HCT116 (cell line): Measurements from ENCODE around the gene KRTAP10-8. TPM values are rescaled to one million over a fixed set of nuclear protein-coding genes. Genes with fewer than 3 reads are reported as not detected.

Experiments used
- ATAC-seq: fragments of 200-7000 bp; cut with Tn5 transposase; 2 replicates; pipeline ENCODE4 v1.9.1; 2020; ENCODE audit warnings: mild to moderate bottlenecking, moderate library complexity
- BruUV-seq: library from RNA; stranded (reverse); fragments of 400-500 nt; replicated peaks from 2 replicates; lab custom pipeline; 2021; lab: Mats Ljungman, UMichigan
- CTCF ChIA-PET: fragments of 300-600 bp; sonication (Branson Sonifier 250); formaldehyde crosslinking; loops from one replicate; lab custom pipeline; 2021; ENCODE audit warnings: antibody characterized with exemption; lab: Charles Lee
- POLR2A ChIA-PET: fragments of 300-600, 350-600 bp; sonication (Branson Sonifier 250); formaldehyde crosslinking; loops from one replicate; lab custom pipeline; 2021; ENCODE audit warnings: antibody characterized with exemption; lab: Charles Lee
- RAD21 ChIA-PET, 2 experiments: fragments of 300-600 bp; sonication (Branson Sonifier 250); formaldehyde crosslinking; loops; one replicate each; lab custom pipeline; 2023; ENCODE audit warnings: low total read pairs in 2 of 2; ENCODE audit not compliant: uncharacterized antibody in 2 of 2, unreplicated experiment in 2 of 2, low non-redundant PET in 1 of 2; lab: Charles Lee
- DNase-seq: peaks from one replicate; pipeline ENCODE4 v3.0.0-alpha.2; 2010; ENCODE audit warnings: low read depth, low spot score
- H2AFZ ChIP-seq: fragments of 200-600 bp; shearing (Covaris generic), sonication (generic); 2 replicates; pipeline ENCODE4 v1.6.1; 2017; ENCODE audit warnings: low read depth, mixed run types, mixed read lengths, antibody characterized with exemption, low read length; ENCODE audit not compliant: poor library complexity, severe bottlenecking
- H3K27ac ChIP-seq: 2 replicates; pipeline ENCODE4 v1.5.1; 2012; ENCODE audit warnings: low read depth, low read length
- H3K27me3 ChIP-seq: fragments of 200-600 bp; sonication (generic); 2 replicates; pipeline ENCODE4 v1.6.1; 2016; ENCODE audit warnings: mixed run types, low read length, mixed read lengths; ENCODE audit not compliant: insufficient read depth
- H3K36me3 ChIP-seq, 2 experiments: fragments of 200-500 bp in 1 of 2; fragments of 200-600 bp in 1 of 2; sonication (Bioruptor generic) in 1 of 2; sonication (generic) in 1 of 2; 2 replicates each; pipeline versions ENCODE4 v1.5.1 to v1.6.1; 2014 to 2016; ENCODE audit warnings: low read length in 2 of 2, inconsistent platforms in 1 of 2, mixed read lengths in 1 of 2, mixed run types in 1 of 2; ENCODE audit not compliant: insufficient read depth in 2 of 2, control insufficient read depth in 1 of 2
- H3K4me1 ChIP-seq, 2 experiments: fragments of 200-600 bp in 1 of 2; sonication (generic) in 1 of 2; 2 replicates each; pipeline versions ENCODE4 v1.5.1 to v1.6.1; 2012 to 2017; ENCODE audit warnings: low read length in 2 of 2, inconsistent platforms in 1 of 2, mild to moderate bottlenecking in 1 of 2, mixed read lengths in 1 of 2, mixed run types in 1 of 2, moderate library complexity in 1 of 2; ENCODE audit not compliant: insufficient read depth in 2 of 2, control insufficient read depth in 1 of 2
- H3K4me2 ChIP-seq: fragments of 200-600 bp; sonication (generic); 2 replicates; pipeline ENCODE4 v1.6.1; 2017; ENCODE audit warnings: mixed run types, low read length, mixed read lengths
- H3K4me3 ChIP-seq, 2 experiments: fragments of 200-600 bp in 1 of 2; sonication (generic) in 1 of 2; replicated peaks in 1 of 2; 2 replicates each; pipeline ENCODE4 v1.5.1; 2011 to 2016; ENCODE audit warnings: low read length in 2 of 2, control low read depth in 1 of 2, low read depth in 1 of 2, mild to moderate bottlenecking in 1 of 2, mixed read lengths in 1 of 2, mixed run types in 1 of 2
- H3K79me2 ChIP-seq: fragments of 200-600 bp; sonication (generic); 2 replicates; pipeline ENCODE4 v1.6.1; 2017; ENCODE audit warnings: mild to moderate bottlenecking, mixed run types, low read length, moderate library complexity, mixed read lengths; ENCODE audit not compliant: insufficient read depth
- H3K9ac ChIP-seq: fragments of 200-600 bp; sonication (generic); 2 replicates; pipeline ENCODE4 v1.6.1; 2016; ENCODE audit warnings: low read length, mixed read lengths
- H3K9me2 ChIP-seq: fragments of 200-600 bp; sonication (generic), shearing (Covaris generic); 2 replicates; pipeline ENCODE4 v1.6.1; 2017; ENCODE audit warnings: mixed run types, mild to moderate bottlenecking, moderate library complexity; ENCODE audit not compliant: insufficient read depth
- H3K9me3 ChIP-seq, 2 experiments: fragments of 200-500 bp in 1 of 2; fragments of 200-600 bp in 1 of 2; sonication (Bioruptor generic) in 1 of 2; sonication (generic) in 1 of 2; 2 replicates each; pipeline ENCODE4 v1.6.1; 2014 to 2017; ENCODE audit warnings: low read length in 2 of 2, mixed read lengths in 2 of 2, inconsistent platforms in 1 of 2, low read depth in 1 of 2, mild to moderate bottlenecking in 1 of 2, mixed run types in 1 of 2, moderate library complexity in 1 of 2; ENCODE audit not compliant: control insufficient read depth in 1 of 2, insufficient read depth in 1 of 2
- H4K20me1 ChIP-seq: fragments of 200-600 bp; sonication (generic), shearing (Covaris generic); 2 replicates; pipeline ENCODE4 v1.6.1; 2017; ENCODE audit warnings: mixed run types, mild to moderate bottlenecking, moderate library complexity; ENCODE audit not compliant: insufficient read depth
- CEBPB ChIP-seq: IDR thresholded peaks from 2 replicates; pipeline ENCODE4 v1.6.1; 2012; ENCODE audit warnings: low read depth
- CTCF ChIP-seq, 3 experiments: fragments of 200-600 bp in 1 of 3; sonication (generic) in 1 of 3; IDR thresholded peaks in 2 of 3; conservative IDR thresholded peaks in 1 of 3; 2 replicates each; pipeline ENCODE4 v1.5.1; 2012 to 2017; ENCODE audit warnings: low read depth in 2 of 3, low read length in 2 of 3, antibody characterized with exemption in 1 of 3, borderline replicate concordance in 1 of 3, control low read depth in 1 of 3, mild to moderate bottlenecking in 1 of 3, mixed read lengths in 1 of 3, mixed run types in 1 of 3, moderate library complexity in 1 of 3; ENCODE audit not compliant: insufficient read depth in 1 of 3
- EGR1 ChIP-seq: IDR thresholded peaks from 2 replicates; pipeline ENCODE4 v1.6.1; 2012; ENCODE audit warnings: low read depth
- EZH2 ChIP-seq: fragments of 200-600 bp; sonication (generic); IDR thresholded peaks from 2 replicates; pipeline ENCODE4 v1.6.1; 2017; ENCODE audit warnings: antibody characterized with exemption, mixed run types
- FOSL1 ChIP-seq: IDR thresholded peaks from 2 replicates; pipeline ENCODE4 v1.6.1; 2012; ENCODE audit warnings: low read depth
- JUND ChIP-seq: IDR thresholded peaks from 2 replicates; pipeline ENCODE4 v1.6.1; 2012
- MAX ChIP-seq: IDR thresholded peaks from 2 replicates; pipeline ENCODE4 v1.6.1; 2012
- POLR2AphosphoS5 ChIP-seq: IDR thresholded peaks from 2 replicates; pipeline ENCODE4 v1.6.1; 2011; ENCODE audit warnings: mild to moderate bottlenecking, low read depth, low read length, moderate library complexity
- RAD21 ChIP-seq: IDR thresholded peaks from 2 replicates; pipeline ENCODE4 v1.6.1; 2012; ENCODE audit warnings: low read depth, mild to moderate bottlenecking
- SP1 ChIP-seq: IDR thresholded peaks from 2 replicates; pipeline ENCODE4 v1.6.1; 2012; ENCODE audit warnings: low read depth
- YY1 ChIP-seq: IDR thresholded peaks from 2 replicates; pipeline ENCODE4 v1.6.1; 2011; ENCODE audit warnings: low read length, low read depth, moderate library complexity, mild to moderate bottlenecking; ENCODE audit not compliant: insufficient replicate concordance; ENCODE audit errors: extremely low read depth
- ZBTB33 ChIP-seq: IDR thresholded peaks from 2 replicates; pipeline ENCODE4 v1.6.1; 2011; ENCODE audit warnings: mild to moderate bottlenecking, low read length, moderate library complexity; ENCODE audit not compliant: insufficient replicate concordance; ENCODE audit errors: extremely low read depth
- ZNF274 ChIP-seq: fragments of 200-500 bp; sonication (Bioruptor generic); IDR thresholded peaks from 2 replicates; pipeline ENCODE4 v1.6.1; 2014; ENCODE audit warnings: mild to moderate bottlenecking, low read depth, low read length, inconsistent platforms
- intact Hi-C: fragments of 100-400 bp; cut with micrococcal nuclease; formaldehyde crosslinking; loops from 2 replicates; pipeline ENCODE4 v1.10.0; 2022
- total RNA-seq: library from RNA; stranded (reverse); gene quantifications from one replicate; pipeline ENCODE4 v1.2.1, GENCODE V29; 2021; ENCODE audit not compliant: unreplicated experiment

The KRTAP10-8 gene
- total RNA-seq, 1 experiment from 2014 or later = not detected

GRCh38 chr21:44564886-44565598 lies 46.8 kb upstream of the KRTAP10-8 start:
- intact Hi-C loops = loop anchor here (10.0 kb wide), 1 partner anchor 110 kb away; no protein-coding TSS in a partner anchor
- Histone ChIP-seq H4K20me1 (no peaks in the 10 kb centered on the region), H3K4me3 (no peak overlapping the region), H3K36me3 (no peaks in the 10 kb centered on the region), H3K4me2 (no peak overlapping the region), H3K9me3 (no peaks in the 10 kb centered on the region), H3K4me1 (no peaks in the 10 kb centered on the region), H2AFZ (no peak overlapping the region), H3K27ac (no peak overlapping the region), H3K9ac (no peak overlapping the region), H3K79me2 (no peaks in the 10 kb centered on the region), H3K27me3 (no peaks in the 10 kb centered on the region; the same call in 1 of the 2 replicates), H3K9me2 (no peaks in the 10 kb centered on the region)
- TF ChIP-seq FOSL1 (no peak), CTCF (IDR thresholded peaks at IDR 0.05 in 2 of 3, conservative IDR thresholded peaks at IDR 0.05 in 1 of 3; ENCODE audit: borderline replicate concordance in 1 of 3, insufficient read depth in 1 of 3, low read depth in 2 of 3, low read length in 2 of 3) (no peak), ZBTB33 (no peak), EGR1 (no peak), JUND (no peak), EZH2 (no peak), SP1 (no peak), YY1 (no peak), POLR2AphosphoS5 (no peak), CEBPB (no peak), RAD21 (no peak), MAX (no peak), ZNF274 (no peak)
- BruUV-seq = no TSS peak
- RAD21 ChIA-PET = no interaction called here
- ATAC-seq (no peak), DNase-seq (no peak)
- CTCF ChIA-PET = no interaction called here
- POLR2A ChIA-PET = no interaction called here
